A673 (cell line): ENCODE results near the gene KCNB1. TPM values are rescaled to one million over a fixed set of nuclear protein-coding genes. Genes with fewer than 3 reads are reported as not detected.

Source experiments
- BruUV-seq: library from RNA; stranded (reverse); fragments of 400-500 nt; replicated peaks from 2 replicates; lab custom pipeline; 2021; lab: Mats Ljungman, UMichigan
- CTCF ChIA-PET: fragments of 300-600 bp; sonication (Branson Sonifier 250); formaldehyde crosslinking; loops from one replicate; lab custom pipeline; 2022; ENCODE audit warnings: antibody characterized with exemption; lab: Charles Lee
- POLR2A ChIA-PET: fragments of 300-600 bp; sonication (Branson Sonifier 250); formaldehyde crosslinking; loops from one replicate; lab custom pipeline; 2022; ENCODE audit warnings: antibody characterized with exemption; ENCODE audit not compliant: low non-redundant PET; lab: Charles Lee
- DNase-seq: peaks from one replicate; pipeline ENCODE4 v3.0.0-alpha.2; 2015; ENCODE audit warnings: low spot score
- H3K27ac ChIP-seq: fragments of 200-600 bp; sonication (generic); 2 replicates; pipeline ENCODE4 v1.5.1; 2016; ENCODE audit warnings: mixed run types, low read depth, mild to moderate bottlenecking, mixed read lengths, antibody characterized with exemption, low read length; ENCODE audit not compliant: poor library complexity, severe bottlenecking
- H3K27me3 ChIP-seq: fragments of 200-600 bp; sonication (generic); replicated peaks from 2 replicates; pipeline ENCODE4 v1.6.1; 2017; ENCODE audit warnings: mixed run types, low read depth, mild to moderate bottlenecking, mixed read lengths, antibody characterized with exemption, low read length; ENCODE audit not compliant: insufficient read depth, poor library complexity
- H3K36me3 ChIP-seq: fragments of 200-600 bp; sonication (generic); 2 replicates; pipeline ENCODE4 v1.6.1; 2016; ENCODE audit warnings: mixed run types, mild to moderate bottlenecking, mixed read lengths, antibody characterized with exemption, low read length; ENCODE audit not compliant: insufficient read depth, poor library complexity, severe bottlenecking
- H3K4me1 ChIP-seq: fragments of 200-600 bp; sonication (generic); 2 replicates; pipeline ENCODE4 v1.6.1; 2017; ENCODE audit warnings: mixed run types, mild to moderate bottlenecking, mixed read lengths, antibody characterized with exemption, low read length; ENCODE audit not compliant: insufficient read depth, poor library complexity, severe bottlenecking
- H3K4me3 ChIP-seq: fragments of 200-600 bp; sonication (generic); 2 replicates; pipeline ENCODE4 v1.5.1; 2016; ENCODE audit warnings: low read depth, mixed run types, mild to moderate bottlenecking, mixed read lengths, low read length; ENCODE audit not compliant: poor library complexity, severe bottlenecking
- H3K9me3 ChIP-seq: fragments of 200-600 bp; sonication (generic); 2 replicates; pipeline ENCODE4 v1.6.1; 2016; ENCODE audit warnings: mixed run types, low read depth, mild to moderate bottlenecking, mixed read lengths, antibody characterized with exemption, low read length; ENCODE audit not compliant: poor library complexity, severe bottlenecking
- CTCF ChIP-seq: fragments of 300-800, 200-600 bp; sonication (generic); conservative IDR thresholded peaks from 2 replicates; pipeline ENCODE4 v1.5.1; 2017; ENCODE audit warnings: low read depth, mild to moderate bottlenecking, antibody characterized with exemption, low read length, moderate library complexity, mixed read lengths
- EZH2 ChIP-seq: fragments of 200-600 bp; sonication (generic); IDR thresholded peaks from 2 replicates; pipeline ENCODE4 v1.6.1; 2017; ENCODE audit warnings: borderline replicate concordance, low read depth, mild to moderate bottlenecking, mixed read lengths, antibody characterized with exemption, low read length; ENCODE audit not compliant: poor library complexity, severe bottlenecking
- intact Hi-C: fragments of 100-400 bp; cut with micrococcal nuclease; formaldehyde crosslinking; loops from one replicate; pipeline ENCODE4 v1.10.0; 2022; ENCODE audit not compliant: unreplicated experiment
- total RNA-seq: library from RNA; stranded (reverse); gene quantifications from 2 replicates; pipeline ENCODE4 v1.2.3, GENCODE V29; 2021

KCNB1 gene
- total RNA-seq, 1 experiment from 2014 or later = not detected

GRCh38 chr20:49395183-49395582 lies 87.3 kb downstream of the KCNB1 start:
- intact Hi-C loops = no loop called here
- Histone ChIP-seq H3K36me3 (no peaks in the 10 kb centered on the region), H3K4me3 (no peak overlapping the region), H3K27ac (no peak overlapping the region), H3K9me3 (no peaks in the 10 kb centered on the region), H3K27me3 (peaks cover 36% of the 10 kb centered on the region), H3K4me1 (no peaks in the 10 kb centered on the region)
- ChIA-PET CTCF (no interaction called here), POLR2A (no interaction called here)
- no peak for DNase-seq
- no TSS peak for BruUV-seq
- TF ChIP-seq EZH2 (no peak), CTCF (no peak)

- Histone ChIP-seq H3K27me3 (peaks cover 36% of the 10 kb centered on the region), H3K27ac (no peak overlapping the region), H3K4me3 (no peak overlapping the region), H3K36me3 (no peaks in the 10 kb centered on the region), H3K4me1 (no peaks in the 10 kb centered on the region), H3K9me3 (no peaks in the 10 kb centered on the region)
- CTCF ChIA-PET = interaction anchor here (1.2 kb wide), 1 partner anchor 89 kb away, joined by 3 read pairs; no protein-coding TSS in a partner anchor
- intact Hi-C loops = no loop called here
- BruUV-seq = no TSS peak
- POLR2A ChIA-PET = no interaction called here
- TF ChIP-seq EZH2 (no peak), CTCF (no peak)
- DNase-seq = no peak
These were observed 87.7 kb downstream of the KCNB1 start for GRCh38 chr20:49394757-49395156.

- CTCF ChIA-PET = interaction anchor here (1.2 kb wide), 1 partner anchor 90 kb away, joined by 3 read pairs; no protein-coding TSS in a partner anchor
- Histone ChIP-seq H3K36me3 (no peaks in the 10 kb centered on the region), H3K27ac (no peak overlapping the region), H3K27me3 (peaks cover 36% of the 10 kb centered on the region), H3K9me3 (no peaks in the 10 kb centered on the region), H3K4me3 (no peak overlapping the region), H3K4me1 (no peaks in the 10 kb centered on the region)
- no TSS peak for BruUV-seq
- POLR2A ChIA-PET = no interaction called here
- no peak for DNase-seq
- intact Hi-C loops = no loop called here
- TF ChIP-seq CTCF (no peak), EZH2 (no peak)
These were observed 88.2 kb downstream of the KCNB1 start for GRCh38 chr20:49394264-49394663.
